OCI-LY3 (cell line): ENCODE results near the gene PELI2.

Source experiments
- H2AFZ ChIP-seq: fragments of 200-600, 300-600 bp; shearing (Covaris generic); 2 replicates; pipeline ENCODE4 v1.6.0; 2014; ENCODE audit warnings: antibody characterized with exemption, low read depth, low read length
- H3K27ac ChIP-seq: fragments of 200-600, 300-600 bp; sonication (generic); 2 replicates; pipeline ENCODE4 v1.5.1; 2014; ENCODE audit warnings: mild to moderate bottlenecking, low read length, moderate library complexity, mixed read lengths
- H3K27me3 ChIP-seq: fragments of 200-600, 300-600 bp; sonication (generic); 2 replicates; pipeline ENCODE4 v1.6.1; 2014; ENCODE audit warnings: low read depth, low read length, mixed read lengths
- H3K36me3 ChIP-seq: fragments of 200-600, 300-600 bp; sonication (generic); replicated peaks from 2 replicates; pipeline ENCODE3; 2014; ENCODE audit warnings: low read depth, low read length, mixed read lengths
- H3K4me1 ChIP-seq: fragments of 300-600, 200-600 bp; sonication (generic); 2 replicates; pipeline ENCODE4 v1.6.1; 2014; ENCODE audit warnings: low read length, mixed read lengths
- H3K4me2 ChIP-seq: fragments of 200-600, 300-600 bp; sonication (generic); 2 replicates; pipeline ENCODE4 v1.6.1; 2014; ENCODE audit warnings: low read length, mixed read lengths
- H3K4me3 ChIP-seq: fragments of 300-600, 200-600 bp; sonication (generic); 2 replicates; pipeline ENCODE4 v1.5.1; 2014; ENCODE audit warnings: antibody characterized with exemption, mild to moderate bottlenecking, low read length, moderate library complexity
- H3K79me2 ChIP-seq: fragments of 300-600, 200-600 bp; shearing (Covaris generic); 2 replicates; pipeline ENCODE4 v1.6.1; 2014; ENCODE audit warnings: mild to moderate bottlenecking, low read length, mixed read lengths
- H3K9ac ChIP-seq: fragments of 300-600, 200-600 bp; shearing (Covaris generic); 2 replicates; pipeline ENCODE4 v1.6.0; 2014; ENCODE audit warnings: mild to moderate bottlenecking, low read length, moderate library complexity
- H3K9me3 ChIP-seq: fragments of 200-600, 300-600 bp; shearing (Covaris generic); 2 replicates; pipeline ENCODE4 v1.6.1; 2014; ENCODE audit warnings: low read length, mixed read lengths; ENCODE audit not compliant: insufficient read depth
- H4K20me1 ChIP-seq: fragments of 200-600, 300-600 bp; sonication (generic); 2 replicates; pipeline ENCODE4 v1.6.1; 2016; ENCODE audit warnings: low read length, mixed read lengths; ENCODE audit not compliant: insufficient read depth
- EZH2phosphoT487 ChIP-seq: fragments of 200-600 bp; shearing (Covaris generic); IDR thresholded peaks from 2 replicates; pipeline ENCODE4 v1.6.1; 2018; ENCODE audit warnings: antibody characterized with exemption, mixed run types, low read depth
- TF ChIP-seq, protein P1 (sequence below): fragments of 200-600, 300-600 bp; sonication (generic); IDR thresholded peaks from 2 replicates; pipeline ENCODE4 v1.5.1; 2014; ENCODE audit warnings: antibody characterized with exemption, low read length, low read depth

Gene PELI2

GRCh38 chr14:56274556-56274955 is 156.3 kb downstream of the PELI2 start:
- Histone ChIP-seq H3K9ac (no peak overlapping the region), H3K4me2 (no peak overlapping the region), H3K27me3 (no peaks in the 10 kb centered on the region; the same call in none of the 2 replicates), H3K9me3 (no peaks in the 10 kb centered on the region), H3K27ac (no peak overlapping the region), H4K20me1 (no peaks in the 10 kb centered on the region), H3K4me1 (no peaks in the 10 kb centered on the region), H3K4me3 (no peak overlapping the region), H2AFZ (no peak overlapping the region), H3K79me2 (no peaks in the 10 kb centered on the region), H3K36me3 (no peaks in the 10 kb centered on the region)
- no peak for TF ChIP-seq EZH2phosphoT487
- TF ChIP-seq, protein P1, sequence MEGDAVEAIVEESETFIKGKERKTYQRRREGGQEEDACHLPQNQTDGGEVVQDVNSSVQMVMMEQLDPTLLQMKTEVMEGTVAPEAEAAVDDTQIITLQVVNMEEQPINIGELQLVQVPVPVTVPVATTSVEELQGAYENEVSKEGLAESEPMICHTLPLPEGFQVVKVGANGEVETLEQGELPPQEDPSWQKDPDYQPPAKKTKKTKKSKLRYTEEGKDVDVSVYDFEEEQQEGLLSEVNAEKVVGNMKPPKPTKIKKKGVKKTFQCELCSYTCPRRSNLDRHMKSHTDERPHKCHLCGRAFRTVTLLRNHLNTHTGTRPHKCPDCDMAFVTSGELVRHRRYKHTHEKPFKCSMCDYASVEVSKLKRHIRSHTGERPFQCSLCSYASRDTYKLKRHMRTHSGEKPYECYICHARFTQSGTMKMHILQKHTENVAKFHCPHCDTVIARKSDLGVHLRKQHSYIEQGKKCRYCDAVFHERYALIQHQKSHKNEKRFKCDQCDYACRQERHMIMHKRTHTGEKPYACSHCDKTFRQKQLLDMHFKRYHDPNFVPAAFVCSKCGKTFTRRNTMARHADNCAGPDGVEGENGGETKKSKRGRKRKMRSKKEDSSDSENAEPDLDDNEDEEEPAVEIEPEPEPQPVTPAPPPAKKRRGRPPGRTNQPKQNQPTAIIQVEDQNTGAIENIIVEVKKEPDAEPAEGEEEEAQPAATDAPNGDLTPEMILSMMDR: no peak

DNA sequence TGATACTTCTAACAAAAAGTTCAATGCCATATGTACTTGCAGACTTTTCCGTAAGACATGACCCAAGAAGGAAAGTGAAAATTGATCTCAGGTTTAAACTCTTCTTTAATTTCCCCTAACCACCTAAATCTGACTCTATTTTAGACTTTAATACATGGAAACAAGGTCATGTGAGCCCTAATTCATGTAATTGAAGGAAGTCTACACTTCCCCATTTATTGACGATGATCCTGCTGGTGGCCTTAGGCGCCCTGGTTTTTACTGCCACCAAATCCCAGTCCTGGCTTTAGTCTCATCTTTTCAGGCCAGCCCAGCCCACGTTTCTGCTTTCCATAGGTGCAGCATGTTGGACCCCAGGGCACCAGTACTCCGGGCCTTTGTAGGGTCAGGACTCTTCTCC is 157.9 kb downstream of the PELI2 start:
- no peak overlapping the region for H3K4me3 ChIP-seq
- H3K9ac ChIP-seq: no peak overlapping the region
- H3K27me3 ChIP-seq: no peaks in the 10 kb centered on the region; the same call in 1 of the 2 replicates
- no peaks in the 10 kb centered on the region for H3K9me3 ChIP-seq
- no peak for TF ChIP-seq EZH2phosphoT487
- TF ChIP-seq, protein P1: no peak
- no peak overlapping the region for H2AFZ ChIP-seq
- H3K79me2 ChIP-seq: no peaks in the 10 kb centered on the region
- no peak overlapping the region for H3K27ac ChIP-seq
- no peaks in the 10 kb centered on the region for H3K4me1 ChIP-seq
- H3K36me3 ChIP-seq: no peaks in the 10 kb centered on the region
- H4K20me1 ChIP-seq: no peaks in the 10 kb centered on the region
- H3K4me2 ChIP-seq: no peak overlapping the region

DNA sequence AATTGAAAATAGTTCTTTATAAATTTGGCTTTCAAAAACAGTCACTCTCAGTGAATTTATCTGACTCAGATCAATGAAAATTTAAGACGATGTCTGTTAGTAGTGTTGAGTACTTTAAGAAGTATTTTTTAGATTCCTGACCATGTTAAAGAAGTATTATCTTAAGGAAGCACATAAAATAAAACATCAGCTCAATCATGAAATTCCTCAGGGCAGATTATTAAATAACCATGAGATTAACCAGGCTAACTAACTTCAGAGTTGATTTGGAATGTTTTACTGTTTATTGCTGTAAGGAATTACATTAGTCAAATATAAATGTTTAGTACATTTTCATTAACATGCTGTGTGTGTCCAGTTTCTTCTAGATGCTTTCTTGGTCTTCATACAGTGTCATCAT is 160.2 kb downstream of the PELI2 start:
- Histone ChIP-seq H3K4me3 (no peak overlapping the region), H3K27ac (no peak overlapping the region), H4K20me1 (no peaks in the 10 kb centered on the region), H3K79me2 (no peaks in the 10 kb centered on the region), H2AFZ (no peak overlapping the region), H3K4me2 (no peak overlapping the region), H3K27me3 (no peaks in the 10 kb centered on the region; the same call in 1 of the 2 replicates), H3K4me1 (no peaks in the 10 kb centered on the region), H3K36me3 (no peaks in the 10 kb centered on the region), H3K9me3 (no peaks in the 10 kb centered on the region), H3K9ac (no peak overlapping the region)
- no peak for TF ChIP-seq EZH2phosphoT487
- TF ChIP-seq, protein P1: no peak

GRCh38 chr14:56280843-56281242 is 162.6 kb downstream of the PELI2 start:
- Histone ChIP-seq H3K27me3 (peaks cover 5% of the 10 kb centered on the region; the same call in 1 of the 2 replicates), H4K20me1 (no peaks in the 10 kb centered on the region)
- TF ChIP-seq EZH2phosphoT487: no peak
- TF ChIP-seq, protein P1: no peak

More at GRCh38 chr14:56280843-56281242, 162.6 kb downstream of the PELI2 start:
- no peaks in the 10 kb centered on the region for H3K9me3 ChIP-seq
- no peaks in the 10 kb centered on the region for H3K36me3 ChIP-seq
- no peak overlapping the region for H3K27ac ChIP-seq
- no peaks in the 10 kb centered on the region for H3K4me1 ChIP-seq
- H3K4me2 ChIP-seq: no peak overlapping the region
- H2AFZ ChIP-seq: no peak overlapping the region
- no peaks in the 10 kb centered on the region for H3K79me2 ChIP-seq
- no peak overlapping the region for H3K4me3 ChIP-seq
- H3K9ac ChIP-seq: no peak overlapping the region
